H1 (cell line): Measurements from ENCODE around the gene EPHA4. TPM values are rescaled to one million over a fixed set of nuclear protein-coding genes. Genes with fewer than 3 reads are reported as not detected.

ENCODE experiments used
- CTCF ChIA-PET: fragments of 300-600 bp; sonication (Branson Sonifier 250); formaldehyde crosslinking; loops from one replicate; lab custom pipeline; 2021; ENCODE audit not compliant: partially characterized antibody; lab: Charles Lee
- POLR2A ChIA-PET: fragments of 300-600 bp; sonication (Branson Sonifier 250); formaldehyde crosslinking; loops from one replicate; lab custom pipeline; 2021; ENCODE audit warnings: inconsistent platforms; ENCODE audit not compliant: partially characterized antibody; lab: Charles Lee
- DNase-seq, 2 experiments: peaks; one replicate each; pipeline versions ENCODE4 v3.0.0 to v3.0.0-alpha.2; 2010 to 2022; ENCODE audit warnings: low spot score in 2 of 2, low read depth in 1 of 2, mixed read lengths in 1 of 2
- FAIRE-seq: peaks from 2 replicates; lab custom pipeline; 2011; peaks lifted over from hg19 to GRCh38; lab: Jason Lieb, UNC
- H2AFZ ChIP-seq: 2 replicates; pipeline ENCODE4 v1.8.1; 2012; ENCODE audit warnings: low read length, inconsistent platforms
- H2AK5ac ChIP-seq: 2 replicates; pipeline ENCODE4 v1.6.1; 2013; ENCODE audit warnings: low read depth, low read length
- H2BK120ac ChIP-seq: replicated peaks from 2 replicates; pipeline ENCODE3; 2013; ENCODE audit warnings: low read depth, low read length, inconsistent platforms
- H2BK12ac ChIP-seq: 2 replicates; pipeline ENCODE4 v1.6.1; 2013; ENCODE audit warnings: low read depth, low read length
- H2BK15ac ChIP-seq: 2 replicates; pipeline ENCODE4 v1.6.1; 2013; ENCODE audit warnings: low read length
- H2BK20ac ChIP-seq: 2 replicates; pipeline ENCODE4 v1.6.1; 2013; ENCODE audit warnings: low read length
- H2BK5ac ChIP-seq: 2 replicates; pipeline ENCODE4 v1.6.1; 2013; ENCODE audit warnings: low read depth, low read length
- H3K14ac ChIP-seq: 2 replicates; pipeline ENCODE4 v1.6.1; 2013; ENCODE audit warnings: inconsistent platforms; ENCODE audit not compliant: insufficient read length
- H3K18ac ChIP-seq: 2 replicates; pipeline ENCODE4 v1.6.1; 2013; ENCODE audit warnings: low read length; ENCODE audit errors: extremely low read depth
- H3K23ac ChIP-seq: 2 replicates; pipeline ENCODE4 v1.6.1; 2013; ENCODE audit warnings: inconsistent platforms; ENCODE audit not compliant: insufficient read length
- H3K23me2 ChIP-seq: 2 replicates; pipeline ENCODE4 v1.6.1; 2013; ENCODE audit warnings: low read depth, low read length
- H3K27ac ChIP-seq: 2 replicates; pipeline ENCODE4 v1.6.1; 2011; ENCODE audit warnings: low read depth, low read length, inconsistent platforms
- H3K27me3 ChIP-seq, 4 experiments: replicated peaks in 1 of 4; 1 replicate in 1 of 4; 2 replicates in 3 of 4; pipeline versions ENCODE4 v1.6.1 to v1.8.1; 2011 to 2013; ENCODE audit warnings: low read length in 3 of 4, mild to moderate bottlenecking in 3 of 4, inconsistent platforms in 2 of 4, mixed read lengths in 2 of 4, moderate library complexity in 1 of 4; ENCODE audit not compliant: control insufficient read depth in 3 of 4, insufficient read depth in 3 of 4; ENCODE audit errors: extremely low read depth in 1 of 4
- H3K36me3 ChIP-seq, 4 experiments: 2 replicates each; pipeline versions ENCODE4 v1.6.1 to v1.8.1; 2011 to 2013; ENCODE audit warnings: mild to moderate bottlenecking in 4 of 4, low read length in 3 of 4, moderate library complexity in 2 of 4, control low read depth in 1 of 4, inconsistent platforms in 1 of 4; ENCODE audit not compliant: insufficient read depth in 4 of 4, control insufficient read depth in 2 of 4
- H3K4ac ChIP-seq: replicated peaks from 2 replicates; pipeline ENCODE3; 2013; ENCODE audit warnings: low read length, low read depth, mixed read lengths, inconsistent platforms; ENCODE audit not compliant: insufficient read length
- H3K4me1 ChIP-seq, 4 experiments: replicated peaks in 1 of 4; 1 replicate in 1 of 4; 2 replicates in 3 of 4; pipeline versions ENCODE4 v1.6.1 to v1.8.1; 2011 to 2013; ENCODE audit warnings: low read length in 3 of 4, inconsistent platforms in 2 of 4, mixed read lengths in 1 of 4; ENCODE audit not compliant: insufficient read depth in 4 of 4, control insufficient read depth in 3 of 4
- H3K4me2 ChIP-seq, 2 experiments: 2 replicates each; pipeline versions ENCODE4 v1.6.1 to v1.8.1; 2011 to 2013; ENCODE audit warnings: low read depth in 2 of 2, low read length in 2 of 2, control low read depth in 1 of 2, inconsistent platforms in 1 of 2, mild to moderate bottlenecking in 1 of 2; ENCODE audit not compliant: insufficient read depth in 1 of 2
- H3K4me3 ChIP-seq, 4 experiments: fragments of 200-600, 300-600 bp in 1 of 4; sonication (generic), shearing (Covaris generic), sonication (Bioruptor Twin) in 1 of 4; 2 replicates each; pipeline versions ENCODE4 v1.5.1 to v1.8.1; 2011 to 2016; ENCODE audit warnings: low read length in 4 of 4, low read depth in 3 of 4, control low read depth in 2 of 4, inconsistent platforms in 2 of 4, mild to moderate bottlenecking in 2 of 4, mixed read lengths in 1 of 4, moderate library complexity in 1 of 4; ENCODE audit not compliant: insufficient read depth in 2 of 4; ENCODE audit errors: extremely low read depth in 1 of 4
- H3K56ac ChIP-seq: replicated peaks from 2 replicates; pipeline ENCODE3; 2013; ENCODE audit warnings: low read depth, mild to moderate bottlenecking, mixed read lengths, low read length, inconsistent platforms; ENCODE audit not compliant: insufficient read length
- H3K79me1 ChIP-seq: 2 replicates; pipeline ENCODE4 v1.6.1; 2013; ENCODE audit warnings: low read depth, low read length, control low read depth
- H3K79me2 ChIP-seq, 2 experiments: 2 replicates each; pipeline versions ENCODE4 v1.6.1 to v1.8.1; 2012 to 2013; ENCODE audit warnings: low read length in 2 of 2, mild to moderate bottlenecking in 2 of 2, inconsistent platforms in 1 of 2; ENCODE audit not compliant: insufficient read depth in 2 of 2, control insufficient read depth in 1 of 2
- H3K9ac ChIP-seq, 4 experiments: replicated peaks in 1 of 4; 1 replicate in 1 of 4; 2 replicates in 3 of 4; pipeline versions ENCODE4 v1.6.1 to v1.8.1; 2011 to 2013; ENCODE audit warnings: low read depth in 3 of 4, low read length in 3 of 4, control low read depth in 2 of 4, mild to moderate bottlenecking in 2 of 4, moderate library complexity in 2 of 4, inconsistent platforms in 1 of 4; ENCODE audit errors: extremely low read depth in 1 of 4
- H3K9me3 ChIP-seq, 2 experiments: 2 replicates each; pipeline versions ENCODE4 v1.6.1 to v1.8.1; 2012 to 2013; ENCODE audit warnings: mild to moderate bottlenecking in 2 of 2, moderate library complexity in 2 of 2, control low read depth in 1 of 2, inconsistent platforms in 1 of 2, low read depth in 1 of 2, low read length in 1 of 2, mixed read lengths in 1 of 2; ENCODE audit not compliant: insufficient read depth in 2 of 2
- H4K20me1 ChIP-seq, 2 experiments: replicated peaks in 1 of 2; 2 replicates each; pipeline versions ENCODE3 to v1.8.1; 2011 to 2013; ENCODE audit warnings: inconsistent platforms in 2 of 2, low read length in 2 of 2, mild to moderate bottlenecking in 1 of 2; ENCODE audit not compliant: insufficient read depth in 2 of 2, control insufficient read depth in 1 of 2
- H4K5ac ChIP-seq: 2 replicates; pipeline ENCODE4 v1.6.1; 2013; ENCODE audit warnings: low read length, low read depth, mixed read lengths, inconsistent platforms; ENCODE audit not compliant: insufficient read length
- H4K8ac ChIP-seq: 2 replicates; pipeline ENCODE4 v1.8.0; 2013; ENCODE audit warnings: mild to moderate bottlenecking, moderate library complexity, low read length, inconsistent platforms; ENCODE audit not compliant: insufficient read depth; ENCODE audit errors: extremely low read depth
- H4K91ac ChIP-seq: replicated peaks from 2 replicates; pipeline ENCODE3; 2013; ENCODE audit warnings: low read length, mixed read lengths, inconsistent platforms; ENCODE audit not compliant: insufficient read length
- ATF2 ChIP-seq: IDR thresholded peaks from 2 replicates; pipeline ENCODE4 v1.6.1; 2012; ENCODE audit warnings: low read length, inconsistent platforms
- ATF3 ChIP-seq: IDR thresholded peaks from 2 replicates; pipeline ENCODE4 v1.6.1; 2011; ENCODE audit warnings: low read depth, mild to moderate bottlenecking, low read length; ENCODE audit not compliant: insufficient read depth
- BRCA1 ChIP-seq: IDR thresholded peaks from 2 replicates; pipeline ENCODE4 v1.6.1; 2012; ENCODE audit warnings: low read depth, low read length, improper control_type of control experiment
- HDAC2 ChIP-seq, 2 experiments: fragments of 300-600 bp in 1 of 2; sonication (generic) in 1 of 2; IDR thresholded peaks; 2 replicates each; pipeline ENCODE4 v1.6.1; 2011 to 2012; ENCODE audit warnings: low read depth in 2 of 2, low read length in 2 of 2, mild to moderate bottlenecking in 2 of 2, moderate library complexity in 2 of 2, borderline replicate concordance in 1 of 2, inconsistent platforms in 1 of 2
- JUND ChIP-seq: IDR thresholded peaks from 2 replicates; pipeline ENCODE4 v1.6.1; 2011; ENCODE audit warnings: mild to moderate bottlenecking, improper control_type of control experiment, low read length
- POLR2AphosphoS5 ChIP-seq: IDR thresholded peaks from 2 replicates; pipeline ENCODE4 v1.6.1; 2011; ENCODE audit warnings: low read depth, low read length
- SIX5 ChIP-seq: IDR thresholded peaks from 2 replicates; pipeline ENCODE4 v1.6.1; 2011; ENCODE audit warnings: mild to moderate bottlenecking, low read depth, low read length
- TAF7 ChIP-seq: optimal IDR thresholded peaks from 2 replicates; pipeline ENCODE3; 2011; ENCODE audit warnings: low read depth, mild to moderate bottlenecking, inconsistent platforms, low read length, moderate library complexity, borderline replicate concordance
- YY1 ChIP-seq: IDR thresholded peaks from 2 replicates; pipeline ENCODE4 v1.6.1; 2011; ENCODE audit warnings: low read depth, mild to moderate bottlenecking, low read length
- ZNF274 ChIP-seq: IDR thresholded peaks from 2 replicates; pipeline ENCODE4 v1.7.0; 2012; ENCODE audit warnings: low read length, borderline replicate concordance; ENCODE audit errors: extremely low read depth
- WGBS, 2 experiments: shearing (Covaris generic) in 1 of 2; methylation state at CpG; one replicate each; pipeline versions ENCODE4 v1.1.6 to v1.1.7; 2013 to 2015; ENCODE audit warnings: low lambda C conversion rate in 2 of 2, mixed read lengths in 2 of 2, inconsistent platforms in 1 of 2, low coverage in 1 of 2, missing lambda C conversion rate in 1 of 2; ENCODE audit not compliant: insufficient replicate concordance in 2 of 2, insufficient coverage in 1 of 2, insufficient read length in 1 of 2; ENCODE audit errors: extremely low coverage in 1 of 2, missing lambda C conversion rate in 1 of 2; 5-methylcytosine and 5-hydroxymethylcytosine counted together
- polyA plus RNA-seq, 7 experiments: library from polyadenylated mRNA; depleted of rRNA in 3 of 7; stranded (reverse) in 5 of 7; unstranded in 2 of 7; fragments of >200 nt in 5 of 7; fragments of 200-250 nt in 2 of 7; gene quantifications; 1 replicate in 5 of 7; 2 replicates in 1 of 7; 4 replicates in 1 of 7; pipeline versions ENCODE4 v1.2.1 to v1.2.3, GENCODE V29; 2011 to 2013; ENCODE audit warnings: missing spikeins in 2 of 7, mixed read lengths in 2 of 7
- total RNA-seq: library from RNA; stranded (reverse); fragmentation: NEBNext Ultra II Directional; extraction: Animal tissue kit (Norgen Biotek cat#: 25700); gene quantifications from 2 replicates; pipeline ENCODE4 v1.2.1, GENCODE V29; 2021

EPHA4 gene
- total and polyA plus RNA-seq, 2 of the 8 experiments (the other 6 are each of a cell fraction or from before 2014, with no cell fraction given): 4.3 to 5.7 TPM

GRCh38 chr2:221551864-221552263 lies 20.2 kb downstream of the EPHA4 start:
- 88% methylated on average over 1 of the region's 1 CpG; no CpG with 5 or more reads in 1 of the 2 experiments for WGBS, 2 experiments
- peak overlapping the region in 1 of 2 experiments; percentile 13; a peak in 2 of 4 replicates for H3K4me2 ChIP-seq
- FAIRE-seq: no peak

More at GRCh38 chr2:221551864-221552263, 20.2 kb downstream of the EPHA4 start:
- H3K18ac ChIP-seq: no peak overlapping the region
- no peak overlapping the region for H2BK12ac ChIP-seq
- H3K36me3 ChIP-seq: no peaks in the 10 kb centered on the region
- no peaks in the 10 kb centered on the region; the same call in 1 of the 2 replicates for H3K23me2 ChIP-seq
- no peak overlapping the region for H4K8ac ChIP-seq
- no peak overlapping the region for H2BK20ac ChIP-seq
- H3K27ac ChIP-seq: no peak overlapping the region
- H3K23ac ChIP-seq: no peak overlapping the region
- no peak overlapping the region for H2BK5ac ChIP-seq
- H3K4me1 ChIP-seq: peaks cover 3 to 17% (median 16%) of the 10 kb centered on the region in 4 experiments; a peak in 5 of 7 replicates
- ChIA-PET CTCF (interaction anchor here (1.1 kb wide), 1 partner anchor 11 kb away, joined by 3 read pairs; no protein-coding TSS in a partner anchor), POLR2A (interaction anchor here (0.8 kb wide), 1 partner anchor 112 kb away, joined by 3 read pairs; no protein-coding TSS in a partner anchor)
- no peak overlapping the region for H2BK120ac ChIP-seq
- no peak overlapping the region for H2BK15ac ChIP-seq
- H3K9me3 ChIP-seq: no peaks in the 10 kb centered on the region
- no peak overlapping the region for H3K14ac ChIP-seq
- no peak for DNase-seq
- H3K27me3 ChIP-seq: no peaks in the 10 kb centered on the region; a peak in 1 of 7 replicates
- no peak overlapping the region for H3K56ac ChIP-seq
- H2AFZ ChIP-seq: no peak overlapping the region
- no peak overlapping the region for H4K91ac ChIP-seq
- no peak overlapping the region for H3K4ac ChIP-seq
- H2AK5ac ChIP-seq: no peak overlapping the region
- no peak overlapping the region for H3K9ac ChIP-seq
- no peaks in the 10 kb centered on the region for H3K79me2 ChIP-seq
- TF ChIP-seq ATF3: no peak
- no peak for TF ChIP-seq BRCA1
- no peak for TF ChIP-seq YY1
- TF ChIP-seq ZNF274: no peak
- TF ChIP-seq JUND: no peak
- no peak for TF ChIP-seq ATF2
- no peak for TF ChIP-seq SIX5
- no peak for TF ChIP-seq POLR2AphosphoS5
- TF ChIP-seq HDAC2 (IDR thresholded peaks at IDR 0.05; ENCODE audit: borderline replicate concordance in 1 of 2, low read depth in 2 of 2, low read length in 2 of 2): no peak
- TF ChIP-seq TAF7: no peak
- H3K4me3 ChIP-seq: no peak overlapping the region
- H4K5ac ChIP-seq: no peak overlapping the region
- no peaks in the 10 kb centered on the region for H3K79me1 ChIP-seq
- peaks cover 0 to 2% of the 10 kb centered on the region in 2 experiments for H4K20me1 ChIP-seq
